ENCODE measurements around the gene TMEM43. TPM values are rescaled to one million over a fixed set of nuclear protein-coding genes. Genes with fewer than 3 reads are reported as not detected.
"Not testable (repeated sequence)": the region's sequence is repeated elsewhere in the genome, so short reads cannot be mapped to it uniquely, and the experiment has no call there.

TMEM43 gene
- total RNA-seq, 1 donor from 2014 or later, result 56.3 TPM

- TF ChIP-seq, protein P1, sequence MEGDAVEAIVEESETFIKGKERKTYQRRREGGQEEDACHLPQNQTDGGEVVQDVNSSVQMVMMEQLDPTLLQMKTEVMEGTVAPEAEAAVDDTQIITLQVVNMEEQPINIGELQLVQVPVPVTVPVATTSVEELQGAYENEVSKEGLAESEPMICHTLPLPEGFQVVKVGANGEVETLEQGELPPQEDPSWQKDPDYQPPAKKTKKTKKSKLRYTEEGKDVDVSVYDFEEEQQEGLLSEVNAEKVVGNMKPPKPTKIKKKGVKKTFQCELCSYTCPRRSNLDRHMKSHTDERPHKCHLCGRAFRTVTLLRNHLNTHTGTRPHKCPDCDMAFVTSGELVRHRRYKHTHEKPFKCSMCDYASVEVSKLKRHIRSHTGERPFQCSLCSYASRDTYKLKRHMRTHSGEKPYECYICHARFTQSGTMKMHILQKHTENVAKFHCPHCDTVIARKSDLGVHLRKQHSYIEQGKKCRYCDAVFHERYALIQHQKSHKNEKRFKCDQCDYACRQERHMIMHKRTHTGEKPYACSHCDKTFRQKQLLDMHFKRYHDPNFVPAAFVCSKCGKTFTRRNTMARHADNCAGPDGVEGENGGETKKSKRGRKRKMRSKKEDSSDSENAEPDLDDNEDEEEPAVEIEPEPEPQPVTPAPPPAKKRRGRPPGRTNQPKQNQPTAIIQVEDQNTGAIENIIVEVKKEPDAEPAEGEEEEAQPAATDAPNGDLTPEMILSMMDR (conservative IDR thresholded peaks at IDR 0.05; ENCODE audit: low read depth, low read length), result no peak
- DNase-seq (ENCODE audit: low read depth), result no peak
- H3K4me3 ChIP-seq (ENCODE audit: low read depth, low read length), result no peak overlapping the region
Measured at GRCh38 chr3:14096742-14097141, 28.1 kb upstream of the TMEM43 start.

- no peak overlapping the region for H3K4me3 ChIP-seq (ENCODE audit: low read depth, low read length)
- DNase-seq (ENCODE audit: low read depth), result no peak
- TF ChIP-seq, protein P1 (conservative IDR thresholded peaks at IDR 0.05; ENCODE audit: low read depth, low read length), result no peak
Measured at GRCh38 chr3:14097616-14098391, 27.0 kb upstream of the TMEM43 start.

DNA sequence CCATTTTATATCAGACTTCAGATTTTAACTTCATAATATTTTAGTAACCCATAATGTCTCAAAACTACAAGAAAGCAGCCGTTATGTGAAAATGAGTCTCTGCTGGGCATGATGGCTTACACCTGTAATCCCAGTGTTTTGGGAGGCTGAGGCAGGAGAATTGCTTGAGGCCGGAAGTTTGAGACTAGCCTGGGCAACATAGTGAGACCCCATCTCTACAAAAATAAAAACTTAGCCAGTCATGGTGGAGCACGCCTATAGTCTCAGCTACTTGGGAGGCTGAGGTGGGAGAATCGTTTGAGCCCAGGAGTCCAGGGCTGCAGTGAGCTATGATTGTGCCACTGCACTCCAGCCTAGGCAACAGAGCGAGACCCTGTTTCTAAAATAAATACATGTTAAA is 15.0 kb upstream of the TMEM43 start:
- not testable (repeated sequence) for DNase-seq (ENCODE audit: low read depth); H3K4me3 ChIP-seq (ENCODE audit: low read depth, low read length)

DNA sequence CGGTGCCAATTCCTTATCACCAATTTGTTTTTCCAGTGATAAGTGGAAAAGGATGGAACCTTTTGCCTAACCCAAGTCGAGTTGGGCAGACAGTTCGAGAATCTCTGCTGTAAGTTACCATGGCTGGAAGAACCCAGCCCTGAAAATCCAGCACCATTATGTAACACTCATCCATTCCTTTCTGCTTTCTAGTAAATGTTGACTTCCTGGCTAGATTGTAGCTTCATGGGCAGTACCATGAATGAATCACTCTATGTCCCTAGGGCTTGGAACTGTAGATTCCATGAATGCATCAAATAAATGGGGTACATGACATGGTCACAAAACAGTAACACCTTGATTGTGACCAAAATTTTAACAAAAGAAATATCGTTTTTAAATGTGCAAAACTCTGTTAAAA is 14.2 kb upstream of the TMEM43 start:
- H3K4me3 ChIP-seq (ENCODE audit: low read depth, low read length), result no peak overlapping the region
- no peak for DNase-seq (ENCODE audit: low read depth)
- TF ChIP-seq, protein P1 (conservative IDR thresholded peaks at IDR 0.05; ENCODE audit: low read depth, low read length), result no peak

DNA sequence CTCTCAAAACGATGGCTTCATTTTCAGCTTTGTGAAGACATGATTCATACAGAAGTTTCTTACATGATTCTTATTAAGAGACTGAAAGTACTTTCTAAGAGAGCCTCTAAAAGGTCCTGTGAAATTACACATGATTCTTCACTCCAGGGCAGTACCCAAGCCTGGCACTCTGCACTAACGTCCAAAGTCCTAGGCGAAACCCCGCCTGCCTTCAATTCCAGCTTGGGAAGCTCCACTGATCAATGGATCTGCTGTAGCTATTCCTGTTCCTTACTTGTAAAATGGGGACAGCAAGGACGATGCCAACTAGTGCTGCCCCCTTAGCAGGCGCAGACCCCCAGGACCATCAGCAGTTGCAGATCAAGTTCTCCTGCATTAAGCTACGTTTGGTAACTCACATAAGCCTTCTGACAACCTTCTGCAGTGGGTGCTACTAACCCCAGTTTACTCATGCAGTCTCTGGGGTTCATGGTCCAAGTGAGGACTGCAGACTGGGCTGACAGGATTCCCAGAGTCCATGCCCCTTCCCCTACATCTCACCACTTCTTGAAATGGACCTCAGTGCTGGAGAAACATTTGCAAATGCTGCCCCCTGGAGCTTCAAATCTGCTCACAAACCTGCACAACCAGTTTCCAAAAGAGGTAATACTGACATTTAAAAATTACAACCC is 10.8 kb upstream of the TMEM43 start:
- TF ChIP-seq, protein P1 (conservative IDR thresholded peaks at IDR 0.05; ENCODE audit: low read depth, low read length), result peak; percentile 54
- no peak overlapping the region for H3K4me3 ChIP-seq (ENCODE audit: low read depth, low read length)
- no peak for DNase-seq (ENCODE audit: low read depth)

- H3K4me3 ChIP-seq (ENCODE audit: low read depth, low read length), result no peak overlapping the region
- TF ChIP-seq, protein P1 (conservative IDR thresholded peaks at IDR 0.05; ENCODE audit: low read depth, low read length), result no peak
- DNase-seq (ENCODE audit: low read depth), result no peak
Measured at GRCh38 chr3:14117468-14118399, 7.1 kb upstream of the TMEM43 start.

Measured in epithelial cell of proximal tubule (primary cell).